ENCODE results near the gene RAMP1.

The RAMP1 gene

DNA sequence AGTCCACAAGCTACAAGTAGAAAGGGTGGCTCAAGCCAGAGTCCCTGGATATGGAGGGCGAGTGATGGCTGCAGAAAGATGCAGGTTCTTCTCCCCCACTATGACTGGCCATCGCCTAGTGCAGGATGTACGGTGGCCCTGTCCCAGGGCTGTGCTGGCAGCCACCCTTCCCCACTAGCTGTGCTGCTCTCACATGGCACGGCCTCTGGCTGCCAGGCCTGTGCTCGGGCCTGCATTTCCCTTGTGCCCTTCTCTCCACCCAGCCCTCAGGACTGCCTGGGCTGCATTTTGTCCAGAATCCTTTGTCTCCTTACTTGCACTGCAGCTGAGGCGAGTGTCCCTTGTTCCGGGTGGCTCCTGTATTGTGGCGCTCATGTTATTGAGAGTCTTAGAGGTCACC lies 1.6 kb upstream of the RAMP1 start:
- Mint-ChIP-seq H3K4me1 (ENCODE audit: low read depth) (peaks cover 10% of the 10 kb centered on the region), H3K27me3 (ENCODE audit: low read depth) (peaks cover 69% of the 10 kb centered on the region)

DNA sequence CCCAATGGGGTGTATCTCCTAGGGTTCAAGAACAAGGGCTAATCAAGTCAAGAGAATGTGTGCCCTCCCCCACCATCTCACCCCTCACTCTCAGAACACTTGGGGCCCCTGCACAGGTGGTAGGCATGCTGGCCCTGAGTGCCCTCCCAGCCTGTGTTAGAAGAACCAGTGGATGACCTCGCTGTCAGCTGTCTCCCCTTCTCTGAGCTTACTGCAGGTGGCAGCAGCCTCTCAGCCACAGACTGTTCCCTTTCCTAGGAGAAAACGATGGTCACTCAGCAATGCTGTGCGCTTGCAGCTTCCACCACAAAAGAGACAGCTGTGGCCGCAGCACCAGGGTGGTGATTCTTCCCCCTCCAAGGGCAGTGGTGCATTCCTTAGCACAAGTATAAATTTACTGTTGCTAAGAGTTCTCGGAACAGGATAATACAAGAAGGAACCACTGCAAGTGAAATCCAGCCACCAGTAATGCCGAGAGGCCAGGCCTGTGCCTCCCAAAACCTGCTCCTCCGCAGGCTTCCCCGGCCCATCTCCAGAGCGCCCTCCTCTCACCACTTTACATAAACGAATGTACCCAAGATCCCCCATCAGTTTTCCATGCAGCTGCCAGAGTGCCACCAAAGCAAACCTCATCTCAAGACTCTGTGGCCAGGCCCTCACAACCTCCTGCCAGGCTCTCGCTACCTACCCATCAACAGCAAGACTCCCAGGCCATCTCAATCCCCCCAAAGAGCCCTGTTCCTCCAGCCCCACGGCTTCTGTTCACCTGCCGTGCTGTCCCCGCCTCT lies 935 bp upstream of the RAMP1 start:
- peaks cover 4% of the 10 kb centered on the region for H3K36me3 Mint-ChIP-seq (ENCODE audit: low read depth)
- peak overlapping the region; percentile 78 for H3K4me3 Mint-ChIP-seq
- peak; percentile 42 for DNase-seq (ENCODE audit: low spot score)
- H3K9me3 Mint-ChIP-seq: no peaks in the 10 kb centered on the region
- H3K27ac Mint-ChIP-seq: peak overlapping the region; percentile 51
- peaks cover 66% of the 10 kb centered on the region for H3K27me3 Mint-ChIP-seq (ENCODE audit: low read depth)
- peaks cover 10% of the 10 kb centered on the region for H3K4me1 Mint-ChIP-seq (ENCODE audit: low read depth)

More for the DNA sequence above, 1.6 kb upstream of the RAMP1 start:
- no peak for DNase-seq (ENCODE audit: low spot score)
- H3K36me3 Mint-ChIP-seq (ENCODE audit: low read depth): peaks cover 4% of the 10 kb centered on the region
- H3K4me3 Mint-ChIP-seq: no peak overlapping the region
- H3K27ac Mint-ChIP-seq: no peak overlapping the region
- H3K9me3 Mint-ChIP-seq: no peaks in the 10 kb centered on the region

DNA sequence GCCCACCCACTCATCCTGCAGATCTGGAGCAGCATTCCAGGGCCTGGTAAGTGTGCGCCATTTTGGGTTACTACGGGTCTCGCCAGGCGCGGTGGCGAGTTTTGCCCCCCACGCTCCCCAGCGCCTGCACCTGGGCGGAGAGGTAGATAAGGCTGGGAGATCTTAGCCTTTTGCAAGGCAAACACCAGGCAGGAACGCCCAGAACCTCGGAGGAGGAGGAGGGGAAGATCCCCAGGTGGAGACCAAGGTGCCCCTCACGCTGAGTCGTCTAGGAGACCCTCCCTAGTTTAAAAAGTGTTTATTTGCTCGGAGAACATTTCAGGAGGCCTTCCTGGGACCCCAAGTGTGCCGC lies 365 bp upstream of the RAMP1 start:
- Mint-ChIP-seq H3K27me3 (ENCODE audit: low read depth) (peaks cover 64% of the 10 kb centered on the region), H3K4me3 (peak overlapping the region; percentile 78), H3K4me1 (ENCODE audit: low read depth) (peaks cover 10% of the 10 kb centered on the region), H3K36me3 (ENCODE audit: low read depth) (peaks cover 4% of the 10 kb centered on the region), H3K9me3 (no peaks in the 10 kb centered on the region), H3K27ac (no peak overlapping the region)
- DNase-seq (ENCODE audit: low spot score): no peak

DNA sequence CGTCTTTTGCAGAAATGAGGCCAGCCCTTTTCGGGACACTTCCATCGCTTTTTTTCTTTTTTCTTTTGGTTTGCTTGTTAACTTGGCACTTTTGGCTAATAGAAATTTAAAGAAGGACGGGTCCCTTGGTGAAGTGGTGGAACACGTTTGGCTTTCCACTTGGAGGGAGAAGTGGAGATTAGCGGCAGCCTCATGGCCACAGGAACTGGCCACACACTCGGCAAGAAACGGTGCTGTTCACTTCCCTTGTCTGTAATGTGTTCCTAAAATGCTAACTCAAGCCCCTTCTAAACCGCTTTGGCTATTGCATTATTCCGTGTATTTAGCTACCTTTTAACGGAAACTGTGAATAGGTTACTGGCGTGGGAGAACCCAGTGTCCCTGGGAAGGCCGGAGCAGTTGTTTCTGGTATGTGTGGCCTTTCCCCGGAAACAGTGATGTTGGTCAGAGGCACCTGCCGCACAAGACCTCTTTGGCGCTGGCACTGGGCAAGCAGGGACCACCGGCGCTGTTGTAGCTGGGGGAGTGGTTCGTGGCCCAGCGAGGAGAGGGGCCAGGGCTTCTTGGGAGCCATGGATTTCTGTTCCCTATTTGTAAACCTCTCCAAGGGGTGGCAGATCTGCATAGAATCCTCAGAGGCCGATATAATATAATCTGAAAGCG lies 981 bp downstream of the RAMP1 start:
- Mint-ChIP-seq H3K36me3 (ENCODE audit: low read depth) (peaks cover 4% of the 10 kb centered on the region), H3K27ac (no peak overlapping the region), H3K4me1 (ENCODE audit: low read depth) (peaks cover 12% of the 10 kb centered on the region), H3K4me3 (peak overlapping the region; percentile 74), H3K27me3 (ENCODE audit: low read depth) (peaks cover 58% of the 10 kb centered on the region), H3K9me3 (no peaks in the 10 kb centered on the region)
- no peak for DNase-seq (ENCODE audit: low spot score)

DNA sequence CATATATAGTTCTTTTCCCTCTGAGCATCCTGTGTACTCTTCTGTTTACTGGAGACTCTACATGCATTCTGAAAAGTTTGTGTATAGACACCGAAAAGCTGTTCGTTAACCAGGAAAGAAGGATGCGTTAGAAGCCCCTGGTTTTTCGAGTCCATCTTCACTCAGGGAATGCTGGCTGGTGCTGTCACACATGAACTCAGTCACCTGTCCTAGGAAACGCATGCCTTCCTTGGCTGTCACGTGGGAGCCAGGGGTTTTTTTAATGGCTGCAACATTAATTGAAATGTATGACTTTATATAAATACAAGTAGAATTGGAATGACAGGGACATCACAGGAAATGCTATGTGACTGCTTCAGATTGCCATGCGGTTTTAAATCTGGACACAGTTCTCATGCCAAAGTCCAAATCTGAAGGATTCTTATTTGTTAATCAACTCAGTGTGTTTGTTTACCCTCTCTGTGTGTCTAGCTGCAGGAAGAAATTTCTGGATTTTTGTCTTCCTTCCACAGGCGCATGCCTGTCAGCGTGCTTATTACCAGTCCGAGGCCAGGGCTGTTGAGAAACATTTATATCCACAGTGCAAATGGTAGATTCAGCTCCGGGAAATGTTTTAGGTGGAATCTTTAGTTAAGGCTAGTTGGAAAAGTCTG lies 2.6 kb downstream of the RAMP1 start:
- no peak for DNase-seq (ENCODE audit: low spot score)
- H3K9me3 Mint-ChIP-seq: no peaks in the 10 kb centered on the region
- H3K4me1 Mint-ChIP-seq (ENCODE audit: low read depth): peaks cover 12% of the 10 kb centered on the region
- H3K36me3 Mint-ChIP-seq (ENCODE audit: low read depth): peaks cover 4% of the 10 kb centered on the region
- peaks cover 47% of the 10 kb centered on the region for H3K27me3 Mint-ChIP-seq (ENCODE audit: low read depth)
- no peak overlapping the region for H3K4me3 Mint-ChIP-seq
- no peak overlapping the region for H3K27ac Mint-ChIP-seq

DNA sequence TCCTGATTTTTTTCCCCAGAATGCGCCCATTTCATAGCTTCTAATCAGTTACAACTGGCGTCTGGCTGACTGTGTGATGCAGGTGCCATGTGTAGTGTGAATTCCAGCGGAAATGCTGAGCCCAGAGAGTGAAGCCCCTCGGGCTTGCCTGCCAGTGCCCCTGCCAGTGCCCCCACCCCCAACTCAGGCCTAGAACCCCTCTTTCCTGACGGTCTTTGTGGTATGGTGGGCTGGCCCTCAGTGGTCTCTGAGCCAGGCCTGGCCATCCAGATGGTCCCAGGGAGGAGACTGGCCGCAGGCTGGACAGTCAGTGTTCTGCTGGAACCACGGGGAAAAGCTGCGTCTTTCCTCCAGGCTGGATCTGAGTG lies 3.1 kb downstream of the RAMP1 start:
- no peak overlapping the region for H3K27ac Mint-ChIP-seq
- peaks cover 46% of the 10 kb centered on the region for H3K27me3 Mint-ChIP-seq (ENCODE audit: low read depth)
- peaks cover 4% of the 10 kb centered on the region for H3K36me3 Mint-ChIP-seq (ENCODE audit: low read depth)

DNA sequence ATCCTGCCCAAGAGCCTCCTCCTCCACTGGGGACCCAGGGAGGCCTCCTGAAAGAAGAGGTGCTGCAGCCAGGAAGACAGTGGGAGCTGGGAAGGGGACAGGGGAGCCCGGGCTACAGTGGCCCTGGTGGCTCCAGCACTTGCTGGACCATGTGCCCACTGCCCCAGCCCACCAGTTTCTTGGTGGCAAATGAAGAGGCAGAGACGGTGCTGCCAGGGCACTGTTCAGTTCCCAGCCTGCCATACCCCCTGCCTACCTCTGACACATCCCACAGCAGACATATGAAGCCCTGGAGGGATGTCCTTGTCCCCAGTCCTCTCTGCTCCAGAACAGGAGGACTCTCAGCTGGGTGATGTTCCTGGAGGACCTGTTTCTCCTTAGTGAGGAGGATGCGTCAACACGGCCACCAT lies 3.7 kb downstream of the RAMP1 start:
- Mint-ChIP-seq H3K4me3 (no peak overlapping the region), H3K36me3 (ENCODE audit: low read depth) (peaks cover 4% of the 10 kb centered on the region), H3K27ac (no peak overlapping the region), H3K4me1 (ENCODE audit: low read depth) (peaks cover 12% of the 10 kb centered on the region), H3K27me3 (ENCODE audit: low read depth) (peaks cover 42% of the 10 kb centered on the region), H3K9me3 (no peaks in the 10 kb centered on the region)
- no peak for DNase-seq (ENCODE audit: low spot score)

More for the DNA sequence above, 3.1 kb downstream of the RAMP1 start:
- H3K4me3 Mint-ChIP-seq: no peak overlapping the region
- no peaks in the 10 kb centered on the region for H3K9me3 Mint-ChIP-seq
- peaks cover 12% of the 10 kb centered on the region for H3K4me1 Mint-ChIP-seq (ENCODE audit: low read depth)
- no peak for DNase-seq (ENCODE audit: low spot score)

GRCh38 chr2:237863689-237864443 lies 4.4 kb downstream of the RAMP1 start:
- Mint-ChIP-seq H3K27me3 (ENCODE audit: low read depth) (peaks cover 40% of the 10 kb centered on the region), H3K36me3 (ENCODE audit: low read depth) (no peaks in the 10 kb centered on the region), H3K27ac (no peak overlapping the region), H3K4me1 (ENCODE audit: low read depth) (peaks cover 11% of the 10 kb centered on the region), H3K4me3 (no peak overlapping the region), H3K9me3 (no peaks in the 10 kb centered on the region)
- no peak for DNase-seq (ENCODE audit: low spot score)

- Mint-ChIP-seq H3K4me1 (ENCODE audit: low read depth) (peaks cover 13% of the 10 kb centered on the region), H3K27me3 (ENCODE audit: low read depth) (peaks cover 43% of the 10 kb centered on the region), H3K4me3 (no peak overlapping the region), H3K27ac (peak overlapping the region; percentile 6), H3K9me3 (no peaks in the 10 kb centered on the region), H3K36me3 (ENCODE audit: low read depth) (no peaks in the 10 kb centered on the region)
- no peak for DNase-seq (ENCODE audit: low spot score)
Measured at GRCh38 chr2:237864444-237864931, 5.1 kb downstream of the RAMP1 start.

- H3K27ac Mint-ChIP-seq: peak overlapping the region; percentile 6
- H3K4me3 Mint-ChIP-seq: no peak overlapping the region
- DNase-seq (ENCODE audit: low spot score): no peak
- no peaks in the 10 kb centered on the region for H3K36me3 Mint-ChIP-seq (ENCODE audit: low read depth)
- H3K9me3 Mint-ChIP-seq: no peaks in the 10 kb centered on the region
- H3K4me1 Mint-ChIP-seq (ENCODE audit: low read depth): peaks cover 13% of the 10 kb centered on the region
- H3K27me3 Mint-ChIP-seq (ENCODE audit: low read depth): peaks cover 43% of the 10 kb centered on the region
Measured at GRCh38 chr2:237864940-237865622, 5.7 kb downstream of the RAMP1 start.

GRCh38 chr2:237865623-237866041 lies 6.2 kb downstream of the RAMP1 start:
- peaks cover 11% of the 10 kb centered on the region for H3K4me1 Mint-ChIP-seq (ENCODE audit: low read depth)
- peaks cover 42% of the 10 kb centered on the region for H3K27me3 Mint-ChIP-seq (ENCODE audit: low read depth)
- no peaks in the 10 kb centered on the region for H3K9me3 Mint-ChIP-seq
- H3K4me3 Mint-ChIP-seq: no peak overlapping the region
- no peak overlapping the region for H3K27ac Mint-ChIP-seq
- DNase-seq (ENCODE audit: low spot score): no peak
- no peaks in the 10 kb centered on the region for H3K36me3 Mint-ChIP-seq (ENCODE audit: low read depth)

GRCh38 chr2:237866101-237866621 lies 6.7 kb downstream of the RAMP1 start:
- Mint-ChIP-seq H3K4me1 (ENCODE audit: low read depth) (peaks cover 11% of the 10 kb centered on the region), H3K27ac (no peak overlapping the region), H3K27me3 (ENCODE audit: low read depth) (peaks cover 39% of the 10 kb centered on the region), H3K4me3 (no peak overlapping the region), H3K36me3 (ENCODE audit: low read depth) (no peaks in the 10 kb centered on the region), H3K9me3 (no peaks in the 10 kb centered on the region)
- no peak for DNase-seq (ENCODE audit: low spot score)

GRCh38 chr2:237867465-237867864 lies 8.0 kb downstream of the RAMP1 start:
- Mint-ChIP-seq H3K27me3 (ENCODE audit: low read depth) (peaks cover 26% of the 10 kb centered on the region), H3K9me3 (no peaks in the 10 kb centered on the region), H3K36me3 (ENCODE audit: low read depth) (no peaks in the 10 kb centered on the region), H3K27ac (no peak overlapping the region), H3K4me1 (ENCODE audit: low read depth) (peaks cover 11% of the 10 kb centered on the region), H3K4me3 (no peak overlapping the region)
- DNase-seq (ENCODE audit: low spot score): no peak

Measured in T-helper 2 cell treated with Interferon-gamma antibody and Interleukin-4, amounts not matched to agents 5 μg/mL and 100 μg/mL, for 36 hours (primary cell).